HG02798 (cell line): ENCODE data around the gene GRM4.

ENCODE experiments used
- ATAC-seq: cut with Tn5 transposase; IDR thresholded peaks from one replicate; pipeline ENCODE4 v1.9.1; 2021; ENCODE audit warnings: mild to moderate bottlenecking; ENCODE audit not compliant: unreplicated experiment, poor library complexity

GRM4 gene

GRCh38 chr6:34143884-34144580, 1.9 kb downstream of the GRM4 start:
- ATAC-seq: no peak

- ATAC-seq: no peak
Measured at GRCh38 chr6:34143196-34143883, 2.5 kb downstream of the GRM4 start.

DNA sequence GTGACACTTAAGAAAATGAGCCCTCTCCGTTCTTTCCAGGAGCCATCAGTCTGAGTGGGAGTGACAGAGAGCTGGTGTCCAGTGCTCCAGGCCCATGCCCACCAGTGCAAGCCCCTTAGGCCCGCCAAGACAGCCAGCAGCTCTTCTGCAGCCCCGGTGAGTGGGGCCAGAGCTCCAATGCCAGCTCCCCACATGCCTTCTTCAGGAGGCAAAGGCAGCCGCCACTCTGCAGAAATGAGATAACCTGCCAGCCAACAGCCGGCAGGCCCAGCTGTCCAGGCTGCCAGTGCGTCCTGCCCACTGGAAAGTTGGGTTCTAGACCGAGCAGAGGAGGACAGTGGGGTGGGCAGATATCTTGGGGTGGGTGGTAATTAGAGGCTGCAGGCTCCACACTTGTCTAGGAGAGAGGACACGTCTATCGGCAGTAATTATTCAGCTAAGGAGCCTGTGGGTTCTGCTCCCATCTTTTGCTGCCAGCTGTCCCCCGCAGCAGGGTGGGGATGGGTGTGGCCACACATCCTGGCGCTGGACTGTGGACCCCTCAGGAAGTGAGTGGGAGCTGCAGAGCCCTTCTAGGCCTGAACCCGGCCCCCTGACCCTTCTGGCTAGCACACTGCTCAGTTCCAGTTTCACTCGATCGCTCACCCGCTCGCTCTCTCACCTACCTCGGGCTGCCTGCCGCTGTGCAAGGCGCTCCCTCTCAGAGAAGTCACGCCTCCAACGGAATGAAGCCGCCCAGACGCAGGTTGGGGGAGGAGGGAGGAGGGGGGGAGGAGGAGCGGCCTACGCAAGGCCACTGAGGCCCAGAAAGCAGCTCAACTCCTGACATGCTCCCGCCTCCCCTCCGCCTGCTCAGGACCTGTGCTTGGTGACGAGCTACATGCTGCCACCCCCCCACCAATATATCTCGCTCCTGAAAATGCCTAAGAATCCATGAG, 3.6 kb downstream of the GRM4 start:
- ATAC-seq: no peak

GRCh38 chr6:34140075-34140474, 5.8 kb downstream of the GRM4 start:
- no peak for ATAC-seq

DNA sequence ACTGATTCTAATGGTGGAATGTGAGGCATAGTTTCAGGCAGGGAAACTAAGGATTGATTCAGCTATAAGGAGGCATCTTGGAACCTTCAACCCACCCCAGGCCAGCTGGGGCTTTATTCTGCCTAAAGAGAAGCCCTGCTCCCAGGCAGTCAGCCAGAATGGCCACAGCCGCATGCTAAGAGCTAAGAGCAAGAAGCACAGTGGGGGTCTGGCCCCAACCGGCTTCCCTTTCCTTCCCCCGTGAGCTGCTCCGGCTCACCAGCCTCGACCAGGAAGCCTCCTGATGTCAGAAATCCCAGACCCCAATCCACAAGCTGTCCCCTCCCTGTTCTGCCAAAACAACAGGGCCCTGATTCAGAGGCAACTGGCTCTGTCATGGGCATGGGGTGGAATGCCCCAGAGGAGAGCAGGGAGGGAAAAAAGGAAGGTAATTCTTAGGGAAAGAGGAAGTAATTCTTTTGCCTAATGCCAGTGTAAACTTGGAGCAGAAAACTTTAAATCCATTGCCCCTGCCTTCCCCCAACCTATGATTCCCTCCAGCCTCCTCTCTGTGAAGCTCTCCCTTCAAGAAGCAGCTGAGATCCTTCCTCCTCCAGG, 6.9 kb downstream of the GRM4 start:
- ATAC-seq: no peak

DNA sequence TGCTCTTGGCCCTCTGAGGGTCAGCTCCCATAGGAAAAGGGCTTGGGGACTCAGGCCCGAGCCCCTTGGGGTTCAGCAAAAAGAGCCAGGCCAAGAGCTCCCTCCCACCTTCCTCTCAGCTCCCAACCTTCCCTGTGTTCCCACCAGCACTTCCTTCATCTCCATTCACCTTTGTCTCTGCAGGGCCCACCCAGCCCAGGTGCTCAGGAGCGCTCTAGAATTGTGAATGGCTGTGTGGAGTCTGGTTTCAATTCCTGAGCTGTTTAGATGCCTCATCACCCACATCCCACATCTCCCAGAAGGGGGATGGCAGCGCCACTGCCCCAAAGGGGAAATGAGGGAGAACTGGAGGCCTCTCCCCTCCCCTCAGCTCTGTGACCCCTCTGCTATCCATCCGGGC, 7.7 kb downstream of the GRM4 start:
- ATAC-seq: no peak

DNA sequence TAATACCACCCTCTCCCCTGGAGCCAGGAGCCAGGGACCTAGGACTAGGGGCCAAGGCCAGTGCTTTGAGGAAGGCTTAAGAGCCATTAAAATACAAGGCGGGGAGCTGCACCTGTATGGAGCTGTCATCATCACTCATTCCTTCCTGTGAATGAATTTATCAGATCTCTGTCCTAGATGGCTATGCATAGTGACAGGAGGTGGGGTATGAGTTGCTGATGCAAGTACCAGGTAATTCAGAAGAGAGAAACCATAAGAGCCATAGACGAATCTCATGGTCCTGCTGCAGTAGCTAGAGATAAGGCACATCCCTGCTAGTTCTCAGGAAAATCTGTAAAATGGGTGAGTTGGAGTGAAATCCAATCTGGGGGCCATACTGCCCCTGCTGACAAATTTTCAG, 10.3 kb downstream of the GRM4 start:
- no peak for ATAC-seq

DNA sequence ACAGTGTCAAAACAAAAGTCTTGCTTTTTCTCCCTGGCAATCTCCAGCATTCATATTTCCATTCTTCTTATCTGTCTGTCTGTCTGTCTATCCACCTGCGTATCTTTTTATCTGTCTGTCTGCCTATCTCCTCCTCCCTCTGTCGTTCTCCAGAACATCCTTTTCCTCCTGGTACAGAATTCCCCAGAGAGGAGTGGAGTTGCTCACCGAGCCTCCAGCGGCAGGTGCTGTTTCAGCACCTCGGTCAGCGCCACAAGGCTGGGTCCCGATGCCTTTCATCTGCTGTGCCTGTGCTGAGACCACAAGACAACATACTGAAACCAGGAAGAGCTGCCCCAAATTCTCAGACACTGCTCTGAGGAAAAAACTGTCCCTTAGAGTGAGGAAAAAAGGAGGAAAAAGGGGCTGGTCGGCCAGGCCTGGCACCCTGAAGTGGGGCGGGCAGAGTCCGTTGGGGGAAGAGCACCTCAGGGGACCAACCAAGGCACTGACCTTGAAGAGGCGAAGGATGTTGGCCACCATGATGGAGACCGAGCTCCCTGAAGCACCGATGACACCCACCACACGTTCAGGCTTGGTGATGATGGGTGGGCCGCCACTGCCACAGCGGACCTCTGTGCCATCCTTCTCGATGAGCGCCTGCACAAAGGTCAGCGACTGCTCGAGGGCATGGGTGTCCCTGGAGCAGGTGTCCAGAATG, 13.3 kb downstream of the GRM4 start:
- ATAC-seq: no peak

DNA sequence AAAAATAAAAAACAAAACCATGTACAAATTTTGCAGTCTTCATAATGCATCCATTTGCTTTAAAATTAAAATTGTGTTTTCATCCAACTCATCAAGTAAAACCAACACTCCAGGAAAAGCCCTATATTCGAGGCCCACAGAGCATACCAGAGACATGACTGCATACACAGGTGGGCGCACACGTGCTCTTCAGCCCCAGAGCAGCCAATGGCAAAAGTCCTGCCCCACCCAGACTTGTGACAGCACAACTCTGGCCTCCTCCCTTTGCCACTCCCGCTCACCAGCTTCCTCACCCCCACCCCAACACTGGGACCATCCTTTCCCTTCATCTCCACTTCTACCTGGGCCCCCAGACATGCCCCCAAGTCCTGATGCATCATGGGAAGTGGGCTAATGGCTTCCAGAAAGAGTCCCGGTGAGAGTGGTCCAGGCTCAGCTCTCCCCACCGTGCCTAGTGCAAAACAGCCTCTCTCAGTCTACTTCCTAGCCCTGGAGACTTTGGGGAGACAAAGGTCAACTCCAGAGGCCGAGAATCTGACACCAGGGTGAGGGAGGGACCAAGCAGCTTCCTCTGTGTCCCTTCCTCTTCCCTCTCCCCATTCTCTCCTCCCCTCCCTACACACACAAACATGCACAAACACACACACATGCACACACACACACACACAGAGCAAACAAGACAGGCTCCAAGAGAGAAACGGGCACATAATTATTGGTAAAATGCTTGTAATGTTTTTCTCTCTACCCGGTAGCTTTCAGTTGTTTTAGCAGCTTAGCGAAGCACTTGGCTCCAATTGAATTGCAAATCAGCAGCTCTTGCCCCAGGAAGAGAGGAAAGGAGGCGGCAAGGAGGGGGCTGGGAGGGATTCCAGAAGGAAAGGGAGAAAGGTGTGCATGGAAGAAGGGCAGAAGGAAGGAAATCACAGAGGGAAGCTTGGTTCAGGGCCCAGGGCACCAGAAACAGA, 14.3 kb downstream of the GRM4 start:
- ATAC-seq: no peak

- ATAC-seq: no peak
Measured at GRCh38 chr6:34130862-34131261, 15.0 kb downstream of the GRM4 start.

GRCh38 chr6:34129753-34130152, 16.1 kb downstream of the GRM4 start:
- no peak for ATAC-seq

- no peak for ATAC-seq
Measured at GRCh38 chr6:34128045-34128444, 17.8 kb downstream of the GRM4 start.

- no peak for ATAC-seq
Measured at GRCh38 chr6:34126419-34126818, 19.5 kb downstream of the GRM4 start.

DNA sequence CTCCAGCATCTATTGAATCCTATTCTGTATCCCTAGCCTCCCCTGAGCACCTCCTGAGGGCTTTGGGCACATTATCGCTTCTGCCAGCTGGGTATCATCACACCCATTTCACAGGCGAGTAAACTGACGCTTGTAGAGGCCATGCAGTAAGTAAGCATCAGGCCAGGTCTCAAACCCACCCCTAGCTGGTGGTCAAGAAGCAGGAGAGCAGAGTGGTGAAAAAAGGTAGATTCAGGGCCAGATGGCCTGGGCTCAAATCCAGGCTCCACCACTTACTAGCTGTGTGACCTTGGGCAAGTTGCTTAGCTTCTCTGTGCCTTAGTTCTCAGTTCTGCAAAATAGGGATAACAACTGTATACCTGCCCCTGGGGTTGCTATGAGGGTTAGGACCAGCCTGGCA, 19.9 kb downstream of the GRM4 start:
- ATAC-seq: no peak

DNA sequence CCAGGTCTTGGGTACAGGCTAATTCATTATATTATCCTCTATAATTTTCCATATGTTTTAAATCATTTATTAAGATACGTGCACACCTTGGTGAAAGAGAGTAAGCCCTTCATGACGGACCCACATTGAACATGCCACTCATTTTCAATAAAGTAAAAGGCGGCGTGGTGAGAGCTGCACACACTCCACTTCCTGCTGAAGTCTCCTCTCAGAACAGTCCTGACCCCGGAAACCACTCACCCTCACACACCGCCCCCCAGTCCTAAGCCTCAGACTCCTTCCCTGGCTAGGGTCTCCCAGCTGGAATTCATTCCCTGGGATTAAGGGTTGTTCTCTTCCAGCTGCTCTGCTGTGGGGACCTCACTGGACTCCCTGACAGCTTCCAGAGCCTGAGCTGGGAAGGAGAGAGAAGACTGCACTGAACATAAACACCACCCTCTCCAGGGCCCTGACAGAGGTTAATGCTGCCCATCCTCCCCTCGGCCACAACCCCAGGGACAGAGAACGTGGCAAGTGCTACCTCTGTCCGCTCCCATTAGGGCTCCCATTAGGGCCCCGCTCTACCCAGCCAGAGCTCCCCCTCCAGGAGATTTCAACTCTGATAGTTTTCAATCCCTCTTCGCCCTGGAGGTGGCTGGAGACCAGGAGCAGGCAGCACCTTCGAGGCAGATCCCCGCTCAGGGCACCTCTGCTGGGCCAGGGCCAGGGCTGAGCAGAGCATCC, 24.8 kb downstream of the GRM4 start:
- no peak for ATAC-seq

DNA sequence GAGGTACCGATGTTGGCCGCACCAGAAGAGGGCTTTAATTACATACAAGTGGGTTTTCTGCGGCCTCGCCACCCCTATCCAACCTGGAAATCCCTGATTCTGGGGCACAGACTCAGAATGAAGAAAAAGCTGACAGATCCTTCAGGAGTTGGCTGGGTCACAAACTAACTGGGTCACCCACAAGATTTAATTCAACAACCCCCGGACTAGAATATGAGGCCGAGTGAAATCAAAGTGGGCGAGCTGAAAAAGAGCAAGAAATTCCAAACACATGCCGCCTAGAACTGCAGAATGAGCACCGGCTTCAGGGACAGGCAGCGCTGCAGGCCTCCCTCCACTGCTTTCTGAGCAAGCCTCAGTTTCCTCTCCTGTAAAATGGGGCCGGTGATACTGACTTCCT, 30.0 kb downstream of the GRM4 start:
- ATAC-seq: no peak

DNA sequence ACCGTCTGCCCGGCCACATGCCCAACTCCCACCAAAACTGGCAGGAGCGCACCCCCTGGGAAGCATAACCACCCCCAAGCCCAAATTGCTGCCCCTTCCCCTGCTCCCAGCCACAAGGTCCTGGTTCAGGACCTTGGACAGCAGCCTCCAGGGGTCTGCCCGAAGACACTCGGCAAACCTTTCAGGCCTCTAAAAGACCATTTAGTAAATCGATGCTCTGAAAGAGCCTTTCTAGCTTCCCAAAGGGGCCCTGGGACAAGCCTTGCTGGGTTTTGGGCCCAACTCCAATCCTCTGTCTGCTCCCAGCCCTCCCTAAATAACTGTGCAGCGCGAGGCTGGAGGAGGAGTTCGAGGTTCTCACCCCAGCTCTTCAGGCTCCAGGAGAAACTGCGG, 30.5 kb downstream of the GRM4 start:
- no peak for ATAC-seq

GRCh38 chr6:34114695-34115402, 31.0 kb downstream of the GRM4 start:
- ATAC-seq: no peak
